ENCODE data around the gene PCDHGA3.

DNA sequence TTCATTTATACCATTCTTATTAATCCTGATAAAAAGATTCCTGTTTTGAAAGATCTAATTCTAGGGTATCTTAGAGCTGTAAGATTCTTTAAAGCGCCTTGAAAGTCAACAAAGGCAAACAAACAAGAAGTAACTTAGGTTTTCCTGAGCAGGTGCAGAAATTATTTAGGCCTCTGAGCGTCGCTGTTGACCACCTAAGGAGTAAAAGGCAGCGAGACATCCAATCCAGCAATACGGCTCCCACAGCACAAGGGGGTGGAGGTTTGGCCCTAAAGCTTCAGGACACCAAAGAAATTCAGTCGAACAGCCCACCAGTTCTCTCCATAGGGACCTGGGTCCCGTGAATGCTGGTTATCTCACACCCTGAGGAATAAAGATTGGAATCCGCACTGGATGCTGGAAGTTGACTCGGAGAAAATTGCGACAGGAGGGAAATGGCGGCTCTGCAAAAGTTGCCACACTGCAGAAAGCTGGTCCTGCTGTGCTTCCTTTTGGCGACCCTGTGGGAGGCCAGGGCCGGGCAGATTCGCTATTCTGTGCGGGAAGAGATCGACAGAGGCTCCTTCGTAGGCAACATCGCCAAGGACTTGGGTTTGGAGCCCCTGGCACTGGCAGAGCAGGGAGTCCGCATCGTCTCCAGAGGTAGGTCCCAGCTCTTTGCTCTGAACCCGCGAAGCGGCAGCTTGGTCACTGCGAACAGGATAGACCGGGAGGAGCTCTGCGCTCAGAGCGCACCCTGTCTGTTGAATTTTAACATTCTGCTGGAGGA is 4.9 kb upstream of the PCDHGA3 start, which contains the start of gene PCDHGA2:
- TF ChIP-seq POLR2AphosphoS5 (IDR thresholded peaks at IDR 0.05; ENCODE audit: borderline replicate concordance, low read depth, low read length): no peak
- no peak for TF ChIP-seq EZH2 (IDR thresholded peaks at IDR 0.05)
- TF ChIP-seq FOXP2 (optimal IDR thresholded peaks at IDR 0.05; ENCODE audit: control extremely low read depth, extremely low read length, insufficient read depth): no peak
